Nephron (organoid): Measurements from ENCODE around the gene LRRC36.

Experiments used
- H3K27ac Mint-ChIP-seq, 3 experiments: 2 replicates each; pipeline ENCODE4 v1.8.0; 2020; ENCODE audit warnings: mixed read lengths in 3 of 3, mild to moderate bottlenecking in 2 of 3, moderate library complexity in 1 of 3
- H3K27me3 Mint-ChIP-seq: 2 replicates; pipeline ENCODE4 v1.8.0; 2021; ENCODE audit warnings: low read depth, mild to moderate bottlenecking, moderate library complexity, mixed read lengths
- H3K36me3 Mint-ChIP-seq: 2 replicates; pipeline ENCODE4 v1.8.0; 2020; ENCODE audit warnings: low read depth, mixed read lengths
- H3K4me1 Mint-ChIP-seq: 2 replicates; pipeline ENCODE4 v1.8.0; 2020; ENCODE audit warnings: mixed read lengths
- H3K4me3 Mint-ChIP-seq, 3 experiments: 2 replicates each; pipeline ENCODE4 v1.8.0; 2020; ENCODE audit warnings: mild to moderate bottlenecking in 3 of 3, mixed read lengths in 3 of 3, moderate library complexity in 2 of 3
- H3K9me3 Mint-ChIP-seq: 2 replicates; pipeline ENCODE4 v1.8.0; 2020; ENCODE audit warnings: mixed read lengths
- CTCF ChIP-seq, 3 experiments: fragments of 200-600 bp; sonication (generic); IDR thresholded peaks; one replicate each; pipeline ENCODE4 v1.5.0; 2021; ENCODE audit warnings: antibody characterized with exemption in 3 of 3; ENCODE audit not compliant: unreplicated experiment in 3 of 3

Gene LRRC36

GRCh38 chr16:67312719-67313118 is 13.9 kb upstream of the LRRC36 start:
- Mint-ChIP-seq H3K36me3 (no peaks in the 10 kb centered on the region), H3K9me3 (no peaks in the 10 kb centered on the region), H3K4me3 (no peak overlapping the region), H3K27ac (peak overlapping the region; percentile 0 to 66 (median 4)), H3K4me1 (peaks cover 19% of the 10 kb centered on the region), H3K27me3 (peaks cover 12% of the 10 kb centered on the region)
- TF ChIP-seq CTCF (IDR thresholded peaks at IDR 0.05; ENCODE audit: unreplicated experiment in 3 of 3), result no peak

- Mint-ChIP-seq H3K4me1 (no peaks in the 10 kb centered on the region), H3K27ac (no peak overlapping the region), H3K4me3 (no peak overlapping the region), H3K36me3 (no peaks in the 10 kb centered on the region), H3K9me3 (no peaks in the 10 kb centered on the region), H3K27me3 (peaks cover 45% of the 10 kb centered on the region)
- TF ChIP-seq CTCF (IDR thresholded peaks at IDR 0.05; ENCODE audit: unreplicated experiment in 3 of 3), result no peak
These were observed 8.8 kb upstream of the LRRC36 start for GRCh38 chr16:67317853-67318252.

GRCh38 chr16:67326115-67326471 is 522 bp upstream of the LRRC36 start:
- Mint-ChIP-seq H3K27me3 (peaks cover 48% of the 10 kb centered on the region), H3K27ac (peak overlapping the region in 1 of 3 experiments; percentile 9), H3K9me3 (no peaks in the 10 kb centered on the region), H3K4me1 (peaks cover 15% of the 10 kb centered on the region), H3K36me3 (no peaks in the 10 kb centered on the region), H3K4me3 (peak overlapping the region; percentile 84 to 86 (median 84))
- no peak for TF ChIP-seq CTCF (IDR thresholded peaks at IDR 0.05; ENCODE audit: unreplicated experiment in 3 of 3)

GRCh38 chr16:67327743-67328142 is 1.1 kb downstream of the LRRC36 start:
- peaks cover 35% of the 10 kb centered on the region for H3K27me3 Mint-ChIP-seq
- peak overlapping the region in 2 of 3 experiments; percentile 42 to 72 for H3K27ac Mint-ChIP-seq
- no peaks in the 10 kb centered on the region for H3K36me3 Mint-ChIP-seq
- H3K4me3 Mint-ChIP-seq, result peak overlapping the region; percentile 2 to 32 (median 22)
- TF ChIP-seq CTCF (IDR thresholded peaks at IDR 0.05; ENCODE audit: unreplicated experiment in 3 of 3), result no peak
- peaks cover 15% of the 10 kb centered on the region for H3K4me1 Mint-ChIP-seq
- H3K9me3 Mint-ChIP-seq, result no peaks in the 10 kb centered on the region

GRCh38 chr16:67329901-67330300 is 3.3 kb downstream of the LRRC36 start:
- H3K27me3 Mint-ChIP-seq, result peaks cover 14% of the 10 kb centered on the region
- peaks cover 15% of the 10 kb centered on the region for H3K4me1 Mint-ChIP-seq
- TF ChIP-seq CTCF (IDR thresholded peaks at IDR 0.05; ENCODE audit: unreplicated experiment in 3 of 3), result no peak
- H3K9me3 Mint-ChIP-seq, result peaks cover 3% of the 10 kb centered on the region
- H3K4me3 Mint-ChIP-seq, result peak overlapping the region; percentile 3 to 11 (median 8)
- peak overlapping the region; percentile 79 to 82 (median 80) for H3K27ac Mint-ChIP-seq
- H3K36me3 Mint-ChIP-seq, result no peaks in the 10 kb centered on the region

GRCh38 chr16:67333315-67333714 is 6.7 kb downstream of the LRRC36 start:
- no peak for TF ChIP-seq CTCF (IDR thresholded peaks at IDR 0.05; ENCODE audit: unreplicated experiment in 3 of 3)
- Mint-ChIP-seq H3K27ac (no peak overlapping the region), H3K4me1 (peaks cover 5% of the 10 kb centered on the region)

More at GRCh38 chr16:67333315-67333714, 6.7 kb downstream of the LRRC36 start:
- Mint-ChIP-seq H3K4me3 (no peak overlapping the region), H3K36me3 (no peaks in the 10 kb centered on the region), H3K9me3 (peaks cover 13% of the 10 kb centered on the region), H3K27me3 (no peaks in the 10 kb centered on the region)
